GM23248 (cell line): ENCODE measurements around the gene FITM1.

Experiments used
- EZH2 ChIP-seq: fragments of 200-600 bp; sonication (generic); IDR thresholded peaks from 2 replicates; pipeline ENCODE4 v1.6.1; 2018; ENCODE audit warnings: antibody characterized with exemption, mild to moderate bottlenecking; ENCODE audit not compliant: insufficient read depth, poor library complexity, severe bottlenecking
- EZH2phosphoT487 ChIP-seq: fragments of 200-600 bp; sonication (generic); IDR thresholded peaks from 2 replicates; pipeline ENCODE4 v1.6.1; 2018; ENCODE audit warnings: antibody characterized with exemption, moderate library complexity, mild to moderate bottlenecking, low read depth; ENCODE audit not compliant: insufficient read depth

GRCh38 chr14:24098927-24099813 is 31.3 kb upstream of the FITM1 start:
- TF ChIP-seq EZH2: no peak
- no peak for TF ChIP-seq EZH2phosphoT487
